H1 (cell line): ENCODE results near the gene PIGS. TPM values are rescaled to one million over a fixed set of nuclear protein-coding genes. Genes with fewer than 3 reads are reported as not detected.

Experiments
- CTCF ChIA-PET: fragments of 300-600 bp; sonication (Branson Sonifier 250); formaldehyde crosslinking; loops from one replicate; lab custom pipeline; 2021; ENCODE audit not compliant: partially characterized antibody; lab: Charles Lee
- POLR2A ChIA-PET: fragments of 300-600 bp; sonication (Branson Sonifier 250); formaldehyde crosslinking; loops from one replicate; lab custom pipeline; 2021; ENCODE audit warnings: inconsistent platforms; ENCODE audit not compliant: partially characterized antibody; lab: Charles Lee
- DNase-seq, 2 experiments: peaks; one replicate each; pipeline versions ENCODE4 v3.0.0 to v3.0.0-alpha.2; 2010 to 2022; ENCODE audit warnings: low spot score in 2 of 2, low read depth in 1 of 2, mixed read lengths in 1 of 2
- FAIRE-seq: peaks from 2 replicates; lab custom pipeline; 2011; peaks lifted over from hg19 to GRCh38; lab: Jason Lieb, UNC
- H2AFZ ChIP-seq: 2 replicates; pipeline ENCODE4 v1.8.1; 2012; ENCODE audit warnings: low read length, inconsistent platforms
- H2AK5ac ChIP-seq: 2 replicates; pipeline ENCODE4 v1.6.1; 2013; ENCODE audit warnings: low read depth, low read length
- H2BK120ac ChIP-seq: replicated peaks from 2 replicates; pipeline ENCODE3; 2013; ENCODE audit warnings: low read depth, low read length, inconsistent platforms
- H2BK12ac ChIP-seq: 2 replicates; pipeline ENCODE4 v1.6.1; 2013; ENCODE audit warnings: low read depth, low read length
- H2BK15ac ChIP-seq: 2 replicates; pipeline ENCODE4 v1.6.1; 2013; ENCODE audit warnings: low read length
- H2BK20ac ChIP-seq: 2 replicates; pipeline ENCODE4 v1.6.1; 2013; ENCODE audit warnings: low read length
- H2BK5ac ChIP-seq: 2 replicates; pipeline ENCODE4 v1.6.1; 2013; ENCODE audit warnings: low read depth, low read length
- H3K14ac ChIP-seq: 2 replicates; pipeline ENCODE4 v1.6.1; 2013; ENCODE audit warnings: inconsistent platforms; ENCODE audit not compliant: insufficient read length
- H3K18ac ChIP-seq: 2 replicates; pipeline ENCODE4 v1.6.1; 2013; ENCODE audit warnings: low read length; ENCODE audit errors: extremely low read depth
- H3K23ac ChIP-seq: 2 replicates; pipeline ENCODE4 v1.6.1; 2013; ENCODE audit warnings: inconsistent platforms; ENCODE audit not compliant: insufficient read length
- H3K23me2 ChIP-seq: 2 replicates; pipeline ENCODE4 v1.6.1; 2013; ENCODE audit warnings: low read depth, low read length
- H3K27ac ChIP-seq: 2 replicates; pipeline ENCODE4 v1.6.1; 2011; ENCODE audit warnings: low read depth, low read length, inconsistent platforms
- H3K27me3 ChIP-seq, 4 experiments: replicated peaks in 1 of 4; 1 replicate in 1 of 4; 2 replicates in 3 of 4; pipeline versions ENCODE4 v1.6.1 to v1.8.1; 2011 to 2013; ENCODE audit warnings: low read length in 3 of 4, mild to moderate bottlenecking in 3 of 4, inconsistent platforms in 2 of 4, mixed read lengths in 2 of 4, moderate library complexity in 1 of 4; ENCODE audit not compliant: control insufficient read depth in 3 of 4, insufficient read depth in 3 of 4; ENCODE audit errors: extremely low read depth in 1 of 4
- H3K36me3 ChIP-seq, 4 experiments: 2 replicates each; pipeline versions ENCODE4 v1.6.1 to v1.8.1; 2011 to 2013; ENCODE audit warnings: mild to moderate bottlenecking in 4 of 4, low read length in 3 of 4, moderate library complexity in 2 of 4, control low read depth in 1 of 4, inconsistent platforms in 1 of 4; ENCODE audit not compliant: insufficient read depth in 4 of 4, control insufficient read depth in 2 of 4
- H3K4ac ChIP-seq: replicated peaks from 2 replicates; pipeline ENCODE3; 2013; ENCODE audit warnings: low read length, low read depth, mixed read lengths, inconsistent platforms; ENCODE audit not compliant: insufficient read length
- H3K4me1 ChIP-seq, 4 experiments: replicated peaks in 1 of 4; 1 replicate in 1 of 4; 2 replicates in 3 of 4; pipeline versions ENCODE4 v1.6.1 to v1.8.1; 2011 to 2013; ENCODE audit warnings: low read length in 3 of 4, inconsistent platforms in 2 of 4, mixed read lengths in 1 of 4; ENCODE audit not compliant: insufficient read depth in 4 of 4, control insufficient read depth in 3 of 4
- H3K4me2 ChIP-seq, 2 experiments: 2 replicates each; pipeline versions ENCODE4 v1.6.1 to v1.8.1; 2011 to 2013; ENCODE audit warnings: low read depth in 2 of 2, low read length in 2 of 2, control low read depth in 1 of 2, inconsistent platforms in 1 of 2, mild to moderate bottlenecking in 1 of 2; ENCODE audit not compliant: insufficient read depth in 1 of 2
- H3K4me3 ChIP-seq, 4 experiments: fragments of 200-600, 300-600 bp in 1 of 4; sonication (generic), shearing (Covaris generic), sonication (Bioruptor Twin) in 1 of 4; 2 replicates each; pipeline versions ENCODE4 v1.5.1 to v1.8.1; 2011 to 2016; ENCODE audit warnings: low read length in 4 of 4, low read depth in 3 of 4, control low read depth in 2 of 4, inconsistent platforms in 2 of 4, mild to moderate bottlenecking in 2 of 4, mixed read lengths in 1 of 4, moderate library complexity in 1 of 4; ENCODE audit not compliant: insufficient read depth in 2 of 4; ENCODE audit errors: extremely low read depth in 1 of 4
- H3K56ac ChIP-seq: replicated peaks from 2 replicates; pipeline ENCODE3; 2013; ENCODE audit warnings: low read depth, mild to moderate bottlenecking, mixed read lengths, low read length, inconsistent platforms; ENCODE audit not compliant: insufficient read length
- H3K79me1 ChIP-seq: 2 replicates; pipeline ENCODE4 v1.6.1; 2013; ENCODE audit warnings: low read depth, low read length, control low read depth
- H3K79me2 ChIP-seq, 2 experiments: 2 replicates each; pipeline versions ENCODE4 v1.6.1 to v1.8.1; 2012 to 2013; ENCODE audit warnings: low read length in 2 of 2, mild to moderate bottlenecking in 2 of 2, inconsistent platforms in 1 of 2; ENCODE audit not compliant: insufficient read depth in 2 of 2, control insufficient read depth in 1 of 2
- H3K9ac ChIP-seq, 4 experiments: replicated peaks in 1 of 4; 1 replicate in 1 of 4; 2 replicates in 3 of 4; pipeline versions ENCODE4 v1.6.1 to v1.8.1; 2011 to 2013; ENCODE audit warnings: low read depth in 3 of 4, low read length in 3 of 4, control low read depth in 2 of 4, mild to moderate bottlenecking in 2 of 4, moderate library complexity in 2 of 4, inconsistent platforms in 1 of 4; ENCODE audit errors: extremely low read depth in 1 of 4
- H3K9me3 ChIP-seq, 2 experiments: 2 replicates each; pipeline versions ENCODE4 v1.6.1 to v1.8.1; 2012 to 2013; ENCODE audit warnings: mild to moderate bottlenecking in 2 of 2, moderate library complexity in 2 of 2, control low read depth in 1 of 2, inconsistent platforms in 1 of 2, low read depth in 1 of 2, low read length in 1 of 2, mixed read lengths in 1 of 2; ENCODE audit not compliant: insufficient read depth in 2 of 2
- H4K20me1 ChIP-seq, 2 experiments: replicated peaks in 1 of 2; 2 replicates each; pipeline versions ENCODE3 to v1.8.1; 2011 to 2013; ENCODE audit warnings: inconsistent platforms in 2 of 2, low read length in 2 of 2, mild to moderate bottlenecking in 1 of 2; ENCODE audit not compliant: insufficient read depth in 2 of 2, control insufficient read depth in 1 of 2
- H4K5ac ChIP-seq: 2 replicates; pipeline ENCODE4 v1.6.1; 2013; ENCODE audit warnings: low read length, low read depth, mixed read lengths, inconsistent platforms; ENCODE audit not compliant: insufficient read length
- H4K8ac ChIP-seq: 2 replicates; pipeline ENCODE4 v1.8.0; 2013; ENCODE audit warnings: mild to moderate bottlenecking, moderate library complexity, low read length, inconsistent platforms; ENCODE audit not compliant: insufficient read depth; ENCODE audit errors: extremely low read depth
- H4K91ac ChIP-seq: replicated peaks from 2 replicates; pipeline ENCODE3; 2013; ENCODE audit warnings: low read length, mixed read lengths, inconsistent platforms; ENCODE audit not compliant: insufficient read length
- CBX5 ChIP-seq: fragments of 300-800, 300-1000 bp; sonication (generic); IDR thresholded peaks from 2 replicates; pipeline ENCODE4 v1.7.1; 2016; ENCODE audit warnings: antibody characterized with exemption, low read length, low read depth
- EP300 ChIP-seq, 2 experiments: IDR thresholded peaks; 1 replicate in 1 of 2; 2 replicates in 1 of 2; pipeline ENCODE4 v1.6.1; 2011 to 2012; ENCODE audit warnings: low read depth in 2 of 2, low read length in 2 of 2, mild to moderate bottlenecking in 2 of 2, borderline replicate concordance in 1 of 2, inconsistent platforms in 1 of 2, moderate library complexity in 1 of 2
- GABPA ChIP-seq: IDR thresholded peaks from 2 replicates; pipeline ENCODE4 v1.6.1; 2011; ENCODE audit warnings: mild to moderate bottlenecking, low read length, moderate library complexity, borderline replicate concordance; ENCODE audit not compliant: insufficient read depth
- HDAC2 ChIP-seq, 2 experiments: fragments of 300-600 bp in 1 of 2; sonication (generic) in 1 of 2; IDR thresholded peaks; 2 replicates each; pipeline ENCODE4 v1.6.1; 2011 to 2012; ENCODE audit warnings: low read depth in 2 of 2, low read length in 2 of 2, mild to moderate bottlenecking in 2 of 2, moderate library complexity in 2 of 2, borderline replicate concordance in 1 of 2, inconsistent platforms in 1 of 2
- ZNF274 ChIP-seq: IDR thresholded peaks from 2 replicates; pipeline ENCODE4 v1.7.0; 2012; ENCODE audit warnings: low read length, borderline replicate concordance; ENCODE audit errors: extremely low read depth
- WGBS, 2 experiments: shearing (Covaris generic) in 1 of 2; methylation state at CpG; one replicate each; pipeline versions ENCODE4 v1.1.6 to v1.1.7; 2013 to 2015; ENCODE audit warnings: low lambda C conversion rate in 2 of 2, mixed read lengths in 2 of 2, inconsistent platforms in 1 of 2, low coverage in 1 of 2, missing lambda C conversion rate in 1 of 2; ENCODE audit not compliant: insufficient replicate concordance in 2 of 2, insufficient coverage in 1 of 2, insufficient read length in 1 of 2; ENCODE audit errors: extremely low coverage in 1 of 2, missing lambda C conversion rate in 1 of 2; 5-methylcytosine and 5-hydroxymethylcytosine counted together
- polyA plus RNA-seq, 7 experiments: library from polyadenylated mRNA; depleted of rRNA in 3 of 7; stranded (reverse) in 5 of 7; unstranded in 2 of 7; fragments of >200 nt in 5 of 7; fragments of 200-250 nt in 2 of 7; gene quantifications; 1 replicate in 5 of 7; 2 replicates in 1 of 7; 4 replicates in 1 of 7; pipeline versions ENCODE4 v1.2.1 to v1.2.3, GENCODE V29; 2011 to 2013; ENCODE audit warnings: missing spikeins in 2 of 7, mixed read lengths in 2 of 7
- total RNA-seq: library from RNA; stranded (reverse); fragmentation: NEBNext Ultra II Directional; extraction: Animal tissue kit (Norgen Biotek cat#: 25700); gene quantifications from 2 replicates; pipeline ENCODE4 v1.2.1, GENCODE V29; 2021

Gene PIGS
- total and polyA plus RNA-seq, 2 of the 8 experiments (the other 6 are each of a cell fraction or from before 2014, with no cell fraction given): 44.3 to 50.6 TPM

DNA sequence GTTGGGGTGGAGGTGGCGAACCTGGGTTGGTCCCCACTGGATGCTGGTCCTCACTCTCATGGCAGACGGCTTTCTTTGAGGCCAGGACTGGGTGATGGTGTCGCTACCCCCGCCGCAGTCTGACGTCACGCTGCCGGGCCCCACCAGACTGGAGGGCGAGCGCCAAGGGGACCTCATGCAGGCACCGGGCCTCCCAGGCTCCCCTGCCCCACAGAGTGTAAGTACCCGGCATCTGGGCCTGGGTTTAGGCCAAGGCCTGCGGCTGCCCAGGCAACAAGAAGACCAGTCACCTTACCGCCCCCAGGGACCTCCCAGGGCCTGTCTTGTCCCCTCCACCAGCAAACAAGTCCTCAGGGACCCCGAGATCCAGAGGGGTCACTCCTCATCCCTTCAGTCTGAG is 47.4 kb downstream of the PIGS start:
- 84% methylated on average over 15 of the region's 15 CpGs; no CpG with 5 or more reads in 1 of the 2 experiments for WGBS, 2 experiments
- Histone ChIP-seq H3K18ac (no peak overlapping the region), H3K23ac (no peak overlapping the region), H4K20me1 (no peaks in the 10 kb centered on the region), H2BK120ac (no peak overlapping the region), H3K36me3 (no peaks in the 10 kb centered on the region), H3K4me2 (no peak overlapping the region), H3K79me2 (no peaks in the 10 kb centered on the region), H2AK5ac (no peak overlapping the region), H2AFZ (no peak overlapping the region), H3K27me3 (no peaks in the 10 kb centered on the region), H4K5ac (no peak overlapping the region), H3K14ac (no peak overlapping the region), H3K4ac (no peak overlapping the region), H4K91ac (no peak overlapping the region), H3K9me3 (no peaks in the 10 kb centered on the region), H3K79me1 (no peaks in the 10 kb centered on the region), H2BK20ac (no peak overlapping the region), H3K27ac (no peak overlapping the region), H2BK15ac (no peak overlapping the region), H4K8ac (no peak overlapping the region), H2BK12ac (no peak overlapping the region), H2BK5ac (no peak overlapping the region), H3K9ac (no peak overlapping the region), H3K4me1 (peaks cover 0 to 15% (median 4%) of the 10 kb centered on the region in 4 experiments; a peak in 3 of 7 replicates), H3K4me3 (no peak overlapping the region), H3K23me2 (no peaks in the 10 kb centered on the region), H3K56ac (no peak overlapping the region)
- CTCF ChIA-PET: interaction anchor here (5.0 kb wide), 1 partner anchor 16 kb away, joined by 27 read pairs; no protein-coding TSS in a partner anchor
- no peak for FAIRE-seq
- DNase-seq: no peak
- TF ChIP-seq CBX5 (no peak), GABPA (no peak), HDAC2 (IDR thresholded peaks at IDR 0.05; ENCODE audit: borderline replicate concordance in 1 of 2, low read depth in 2 of 2, low read length in 2 of 2) (no peak), ZNF274 (no peak), EP300 (IDR thresholded peaks at IDR 0.05; ENCODE audit: borderline replicate concordance in 1 of 2, low read depth in 2 of 2, low read length in 2 of 2) (no peak)
- POLR2A ChIA-PET: no interaction called here
